PC-9 (cell line): ENCODE measurements around the gene USP17L30.
"Not testable (repeated sequence)": the region's sequence is repeated elsewhere in the genome, so short reads cannot be mapped to it uniquely, and the experiment has no call there.

Experiments
- EZH2 ChIP-seq: fragments of 200-600 bp; sonication (generic); IDR thresholded peaks from 2 replicates; pipeline ENCODE4 v1.8.0; 2017; ENCODE audit warnings: antibody characterized with exemption, low read depth
- TF ChIP-seq, protein P1 (sequence below): fragments of 200-600 bp; sonication (generic); conservative IDR thresholded peaks from 2 replicates; pipeline ENCODE4 v1.6.1; 2017; ENCODE audit warnings: mixed run types, antibody characterized with exemption, mild to moderate bottlenecking, moderate library complexity

DNA sequence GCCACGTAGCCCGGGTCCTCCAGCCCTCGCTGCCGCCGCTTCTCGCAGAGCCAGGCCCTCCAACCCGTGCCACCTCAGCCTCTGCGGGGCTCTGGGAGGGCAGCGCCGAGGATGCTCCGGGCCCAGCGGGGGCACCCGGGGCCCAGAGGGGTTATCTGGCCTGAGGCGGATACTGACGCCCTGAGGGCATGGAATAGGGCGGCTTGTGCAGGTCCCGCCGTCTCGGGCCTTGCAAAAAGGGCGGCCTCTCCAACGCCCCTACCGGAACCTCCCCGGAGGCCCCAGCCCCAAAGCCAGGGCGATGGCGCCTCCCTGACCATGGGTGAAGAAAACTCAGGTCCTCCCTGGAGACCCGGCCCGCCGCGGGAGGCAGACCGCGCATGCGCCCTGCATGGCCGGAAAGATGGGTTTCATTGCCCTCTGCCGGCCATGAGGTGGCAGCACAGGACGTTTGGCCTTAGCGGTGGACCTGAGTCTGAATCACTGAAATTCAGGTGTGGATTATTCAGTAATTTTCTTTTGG lies 18.1 kb downstream of the USP17L30 start:
- TF ChIP-seq, protein P1, sequence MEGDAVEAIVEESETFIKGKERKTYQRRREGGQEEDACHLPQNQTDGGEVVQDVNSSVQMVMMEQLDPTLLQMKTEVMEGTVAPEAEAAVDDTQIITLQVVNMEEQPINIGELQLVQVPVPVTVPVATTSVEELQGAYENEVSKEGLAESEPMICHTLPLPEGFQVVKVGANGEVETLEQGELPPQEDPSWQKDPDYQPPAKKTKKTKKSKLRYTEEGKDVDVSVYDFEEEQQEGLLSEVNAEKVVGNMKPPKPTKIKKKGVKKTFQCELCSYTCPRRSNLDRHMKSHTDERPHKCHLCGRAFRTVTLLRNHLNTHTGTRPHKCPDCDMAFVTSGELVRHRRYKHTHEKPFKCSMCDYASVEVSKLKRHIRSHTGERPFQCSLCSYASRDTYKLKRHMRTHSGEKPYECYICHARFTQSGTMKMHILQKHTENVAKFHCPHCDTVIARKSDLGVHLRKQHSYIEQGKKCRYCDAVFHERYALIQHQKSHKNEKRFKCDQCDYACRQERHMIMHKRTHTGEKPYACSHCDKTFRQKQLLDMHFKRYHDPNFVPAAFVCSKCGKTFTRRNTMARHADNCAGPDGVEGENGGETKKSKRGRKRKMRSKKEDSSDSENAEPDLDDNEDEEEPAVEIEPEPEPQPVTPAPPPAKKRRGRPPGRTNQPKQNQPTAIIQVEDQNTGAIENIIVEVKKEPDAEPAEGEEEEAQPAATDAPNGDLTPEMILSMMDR, result peak; percentile 58
- TF ChIP-seq EZH2, result not testable (repeated sequence)
